Activated T-helper 2 cell treated with anti-CD3 and anti-CD28 coated beads, Interferon-gamma antibody, Interleukin-2, Interleukin-4, amounts not matched to agents 10 μg/mL and 5 μg/mL and 100 μg/mL, durations not matched to agents 14 hours and 24 hours and 36 hours (primary cell): ENCODE results near the gene WBP2NL. TPM values are rescaled to one million over a fixed set of nuclear protein-coding genes. Genes with fewer than 3 reads are reported as not detected.

Experiments
- DNase-seq: peaks from one replicate; pipeline ENCODE4 v3.0.0; 2021; ENCODE audit warnings: low spot score
- H3K27ac Mint-ChIP-seq: one replicate; pipeline ENCODE4 v1.8.0; 2021; ENCODE audit warnings: mixed read lengths
- H3K27me3 Mint-ChIP-seq: one replicate; pipeline ENCODE4 v1.8.0; 2021; ENCODE audit warnings: low read depth, mixed read lengths
- H3K36me3 Mint-ChIP-seq: one replicate; pipeline ENCODE4 v1.8.0; 2021; ENCODE audit warnings: low read depth, mixed read lengths
- H3K4me1 Mint-ChIP-seq: one replicate; pipeline ENCODE4 v1.8.0; 2021; ENCODE audit warnings: low read depth, mixed read lengths
- H3K4me3 Mint-ChIP-seq: one replicate; pipeline ENCODE4 v1.8.0; 2021; ENCODE audit warnings: low read depth, mild to moderate bottlenecking, moderate library complexity, mixed read lengths
- H3K9me3 Mint-ChIP-seq: one replicate; pipeline ENCODE4 v1.8.0; 2021; ENCODE audit warnings: mixed read lengths
- intact Hi-C: fragments of 100-400 bp; cut with micrococcal nuclease; formaldehyde crosslinking; loops from one replicate; pipeline ENCODE4 v1.15.1; 2023
- total RNA-seq: library from RNA; stranded (reverse); gene quantifications from 2 replicates; pipeline ENCODE4 v1.2.3, GENCODE V29; 2022

WBP2NL gene
- total RNA-seq, 1 donor from 2014 or later: 1.3 TPM

DNA sequence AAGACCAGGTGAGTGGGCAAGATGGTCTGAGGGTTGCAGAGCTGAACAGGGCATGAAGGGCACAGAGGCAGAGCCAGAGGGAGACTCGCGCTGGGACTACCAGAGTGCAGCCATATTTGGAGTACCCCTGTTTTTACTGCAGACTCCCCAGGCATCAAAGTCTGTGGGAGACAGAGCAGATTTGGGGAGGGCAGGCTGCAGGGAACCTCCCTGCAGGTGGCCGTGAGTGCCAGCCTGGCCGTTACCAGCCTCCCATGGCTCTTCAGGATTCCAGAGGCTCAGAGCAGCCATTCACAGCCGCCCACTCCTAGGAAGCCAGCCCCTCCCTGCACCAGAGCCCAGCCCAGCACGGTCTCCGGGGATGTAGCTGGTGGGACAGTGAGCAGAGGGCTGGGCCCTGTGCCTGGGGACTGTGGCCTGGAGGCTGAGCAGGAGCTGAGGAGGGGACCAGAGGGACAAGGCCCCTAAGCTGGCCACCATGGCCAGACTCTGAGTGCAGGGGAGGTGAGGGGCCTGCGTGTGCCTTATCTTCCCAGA lies 29.4 kb upstream of the WBP2NL start, which contains the start of gene SEPTIN3:
Gene SEPTIN3, plus strand, starts transcription at position 334 of the 537 bp plus-strand sequence. CDS start 2,050 bp downstream, outside the sequence.
- H3K36me3 Mint-ChIP-seq: no peaks in the 10 kb centered on the region
- intact Hi-C loops: no loop called here
- no peak within 1 kb of the TSS for H3K4me3 Mint-ChIP-seq
- peaks cover 5% of the 10 kb centered on the region for H3K27me3 Mint-ChIP-seq
- peaks cover 6% of the 10 kb centered on the region for H3K4me1 Mint-ChIP-seq
- no peak for DNase-seq
- no peaks in the 10 kb centered on the region for H3K9me3 Mint-ChIP-seq
- no peak within 1 kb of the TSS for H3K27ac Mint-ChIP-seq

GRCh38 chr22:41970601-41971000 lies 28.0 kb upstream of the WBP2NL start:
- intact Hi-C loops: no loop called here

DNA sequence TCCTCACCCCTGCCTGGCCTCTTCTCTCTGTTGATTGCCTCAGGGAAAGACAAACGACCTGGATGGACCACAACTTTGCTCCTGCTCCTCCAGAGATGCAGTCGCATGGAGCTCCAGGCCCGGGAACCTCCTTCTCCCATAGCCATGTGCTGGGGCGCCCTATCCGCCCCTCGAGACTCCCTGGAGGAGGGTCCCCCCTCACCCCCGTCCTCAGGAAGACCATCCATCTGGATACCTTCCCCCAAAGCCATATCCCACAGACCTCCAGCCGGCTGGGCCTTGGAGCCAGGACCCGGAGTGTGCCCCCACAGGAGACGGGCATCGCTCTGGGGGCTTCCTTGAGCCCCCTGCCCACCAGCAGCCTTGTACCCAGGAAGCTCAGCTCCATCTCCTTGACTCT lies 27.2 kb upstream of the WBP2NL start:
- Mint-ChIP-seq H3K4me3 (no peak overlapping the region), H3K27me3 (peaks cover 22% of the 10 kb centered on the region), H3K36me3 (no peaks in the 10 kb centered on the region), H3K4me1 (peaks cover 13% of the 10 kb centered on the region), H3K27ac (no peak overlapping the region), H3K9me3 (no peaks in the 10 kb centered on the region)
- intact Hi-C loops: no loop called here
- no peak for DNase-seq

More at GRCh38 chr22:41970601-41971000, 28.0 kb upstream of the WBP2NL start:
- Mint-ChIP-seq H3K36me3 (no peaks in the 10 kb centered on the region), H3K4me1 (peaks cover 8% of the 10 kb centered on the region), H3K27me3 (peaks cover 15% of the 10 kb centered on the region), H3K4me3 (no peak overlapping the region), H3K27ac (no peak overlapping the region), H3K9me3 (no peaks in the 10 kb centered on the region)
- DNase-seq: no peak

DNA sequence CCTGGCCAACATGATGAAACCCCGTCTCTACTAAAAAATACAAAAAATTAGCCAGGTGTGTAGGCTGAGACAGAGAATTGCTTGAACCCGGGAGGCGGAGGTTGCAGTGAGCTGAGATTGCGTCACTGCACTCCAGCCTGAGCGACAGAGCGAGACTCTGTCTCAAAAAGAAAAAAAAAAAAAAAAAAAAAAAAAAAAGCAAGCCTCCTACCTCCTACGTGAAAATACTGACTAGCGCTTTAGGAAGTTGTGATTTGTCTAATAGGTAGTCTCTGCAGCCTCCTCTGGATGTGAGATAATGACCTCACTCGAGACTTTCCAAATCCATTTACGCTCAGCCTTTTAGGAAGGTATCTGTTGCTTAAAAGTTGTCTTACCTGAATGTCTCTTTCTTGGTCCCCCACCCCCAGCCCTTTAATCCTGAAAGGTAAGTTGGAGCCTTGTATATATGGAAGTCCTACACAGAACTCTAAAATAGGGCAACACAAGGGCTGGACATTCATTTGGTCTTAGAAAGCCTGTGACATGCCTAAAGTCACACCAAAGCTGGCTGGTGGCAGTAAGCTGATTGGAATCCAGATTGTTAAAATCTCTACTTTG lies 23.8 kb upstream of the WBP2NL start:
- H3K4me1 Mint-ChIP-seq: peaks cover 8% of the 10 kb centered on the region
- no peak for DNase-seq
- no peaks in the 10 kb centered on the region for H3K36me3 Mint-ChIP-seq
- H3K27ac Mint-ChIP-seq: no peak overlapping the region
- intact Hi-C loops: loop anchor here (5.0 kb wide), 1 partner anchor 98 kb away; the partner anchor contains the start of genes NAGA and PHETA2
- H3K9me3 Mint-ChIP-seq: no peaks in the 10 kb centered on the region
- H3K27me3 Mint-ChIP-seq: peaks cover 35% of the 10 kb centered on the region
- no peak overlapping the region for H3K4me3 Mint-ChIP-seq

DNA sequence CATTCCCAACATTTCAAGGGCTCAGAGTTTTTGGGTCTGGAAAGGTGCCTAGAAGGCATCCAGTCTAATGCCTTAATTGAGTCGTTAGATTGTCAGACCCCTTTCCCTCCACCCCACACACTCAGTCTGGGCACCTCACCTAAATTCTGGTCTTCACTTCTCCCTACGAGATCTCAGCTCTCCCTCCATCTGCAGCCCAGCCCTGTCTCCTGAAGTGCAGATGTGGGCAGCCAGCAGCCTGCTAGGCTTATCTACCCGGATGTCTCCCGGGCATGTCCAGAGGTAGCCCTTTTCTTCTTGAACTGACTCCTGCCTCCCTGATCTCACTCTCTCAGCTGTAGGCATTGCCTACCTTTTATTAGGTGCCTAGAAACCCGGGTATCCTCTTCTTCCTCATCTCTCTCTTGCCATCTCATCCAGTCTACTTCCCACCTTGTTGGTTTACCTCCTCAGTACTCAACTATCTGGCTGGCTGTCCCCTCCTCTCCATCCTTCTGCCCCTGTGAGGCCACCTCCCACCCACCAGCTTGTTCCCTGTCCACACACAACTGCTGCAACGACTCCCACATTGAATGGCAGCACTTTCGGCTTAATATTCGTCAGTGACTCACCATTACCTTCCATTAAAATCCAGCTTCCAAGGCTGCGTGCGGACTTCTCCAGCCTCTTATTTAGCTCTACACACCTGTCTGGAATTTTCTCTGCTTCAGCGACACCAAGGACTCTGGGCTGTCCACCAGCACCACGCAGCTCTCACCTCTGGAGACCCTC lies 23.1 kb upstream of the WBP2NL start:
- intact Hi-C loops: loop anchor here (5.0 kb wide), 1 partner anchor 97 kb away; the partner anchor contains the start of genes NAGA and PHETA2
- DNase-seq: no peak
- Mint-ChIP-seq H3K36me3 (no peaks in the 10 kb centered on the region), H3K27me3 (peaks cover 35% of the 10 kb centered on the region), H3K4me1 (peaks cover 8% of the 10 kb centered on the region), H3K4me3 (peak overlapping the region; percentile 74), H3K9me3 (no peaks in the 10 kb centered on the region), H3K27ac (no peak overlapping the region)

GRCh38 chr22:41976070-41976901 lies 22.3 kb upstream of the WBP2NL start:
- H3K9me3 Mint-ChIP-seq: no peaks in the 10 kb centered on the region
- H3K27me3 Mint-ChIP-seq: peaks cover 35% of the 10 kb centered on the region
- intact Hi-C loops: loop anchor here (5.0 kb wide), 1 partner anchor 96 kb away; the partner anchor contains the start of genes NAGA and PHETA2
- no peak overlapping the region for H3K27ac Mint-ChIP-seq
- H3K4me1 Mint-ChIP-seq: peaks cover 8% of the 10 kb centered on the region
- H3K36me3 Mint-ChIP-seq: no peaks in the 10 kb centered on the region
- peak overlapping the region; percentile 74 for H3K4me3 Mint-ChIP-seq
- peak; percentile 56 for DNase-seq

DNA sequence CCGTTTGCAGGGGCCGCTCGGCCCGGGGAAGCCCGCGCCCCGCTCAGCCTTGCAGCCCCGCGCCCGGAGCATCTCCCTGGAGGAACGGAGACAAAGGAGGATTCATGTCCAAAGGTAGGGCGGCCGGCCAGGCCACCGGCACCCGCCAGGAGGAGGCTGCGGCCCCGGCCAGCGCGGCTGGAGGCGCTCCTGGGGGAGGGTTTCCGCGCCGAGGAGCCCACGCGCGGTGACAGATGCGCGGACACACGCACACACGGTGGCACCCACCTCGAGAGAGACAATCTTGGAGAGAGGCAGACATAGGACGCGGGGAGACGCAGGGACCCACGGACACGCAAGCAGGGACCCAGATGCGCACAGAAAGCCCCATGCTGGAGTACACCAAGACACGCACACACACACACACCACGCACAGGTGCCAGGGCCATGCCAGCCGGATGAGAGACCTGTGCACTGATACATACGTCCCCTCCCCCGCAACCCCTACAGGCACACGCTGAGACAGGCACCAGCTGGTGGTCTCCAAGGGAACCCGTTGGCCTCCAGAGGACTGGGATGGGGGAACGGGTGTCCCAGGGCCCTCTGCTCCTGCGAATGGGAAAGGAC lies 21.5 kb upstream of the WBP2NL start:
- Mint-ChIP-seq H3K4me3 (peak overlapping the region; percentile 52), H3K9me3 (no peaks in the 10 kb centered on the region), H3K27me3 (peaks cover 35% of the 10 kb centered on the region), H3K4me1 (peaks cover 8% of the 10 kb centered on the region), H3K27ac (no peak overlapping the region), H3K36me3 (no peaks in the 10 kb centered on the region)
- no peak for DNase-seq
- intact Hi-C loops: loop anchor here (5.0 kb wide), 1 partner anchor 95 kb away; the partner anchor contains the start of genes NAGA and PHETA2

GRCh38 chr22:41978732-41979131 lies 19.9 kb upstream of the WBP2NL start:
- Mint-ChIP-seq H3K27me3 (peaks cover 30% of the 10 kb centered on the region), H3K36me3 (no peaks in the 10 kb centered on the region), H3K27ac (no peak overlapping the region), H3K4me3 (no peak overlapping the region), H3K9me3 (no peaks in the 10 kb centered on the region), H3K4me1 (peaks cover 8% of the 10 kb centered on the region)
- intact Hi-C loops: loop anchor here (5.0 kb wide), 1 partner anchor 94 kb away; the partner anchor contains the start of genes NAGA and PHETA2
- DNase-seq: no peak

DNA sequence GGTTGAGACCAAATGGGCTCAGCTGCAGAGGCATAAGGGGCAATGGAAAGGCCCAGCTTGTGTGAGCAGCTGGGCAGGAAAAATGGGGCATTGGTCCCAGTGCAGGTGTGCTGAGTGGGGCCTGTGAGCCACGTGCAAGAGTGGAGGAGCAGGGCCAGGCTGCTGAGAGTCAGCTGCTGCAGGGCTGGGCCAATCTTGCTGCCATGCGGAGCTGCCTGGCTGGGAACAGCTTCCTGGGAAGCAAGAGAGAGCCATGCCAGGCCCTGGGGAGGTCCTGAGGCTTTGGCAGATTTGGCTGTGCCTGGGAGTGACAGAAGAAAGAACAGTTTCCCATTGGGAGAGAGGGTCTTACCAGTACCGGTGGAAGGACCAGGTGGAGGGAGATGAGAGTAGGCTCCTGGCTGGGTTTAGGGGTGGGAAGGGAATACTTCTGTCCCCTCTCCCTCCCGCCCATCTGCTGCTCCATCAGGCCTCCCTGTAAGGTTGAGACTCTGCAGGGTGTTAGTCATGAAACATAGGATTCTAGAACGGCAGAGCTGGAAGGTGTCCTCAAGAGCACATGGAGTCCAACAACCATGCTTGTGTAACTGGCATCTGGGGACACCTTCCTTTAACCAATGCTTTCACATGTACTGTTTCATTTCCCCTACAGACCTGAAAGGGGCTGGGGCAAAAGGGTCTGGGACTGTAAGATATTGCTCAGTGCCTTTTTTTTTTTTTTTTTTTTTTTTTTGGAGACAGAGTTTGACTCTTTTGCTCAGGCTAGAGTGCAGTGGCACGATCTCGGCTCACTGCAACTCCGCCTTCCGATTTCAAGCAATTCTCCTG lies 19.0 kb upstream of the WBP2NL start:
- H3K9me3 Mint-ChIP-seq: no peaks in the 10 kb centered on the region
- peaks cover 29% of the 10 kb centered on the region for H3K27me3 Mint-ChIP-seq

GRCh38 chr22:41982865-41983264 lies 15.7 kb upstream of the WBP2NL start:
- H3K27ac Mint-ChIP-seq: no peak overlapping the region
- H3K4me1 Mint-ChIP-seq: no peaks in the 10 kb centered on the region
- no peak overlapping the region for H3K4me3 Mint-ChIP-seq
- DNase-seq: no peak
- peaks cover 4% of the 10 kb centered on the region for H3K27me3 Mint-ChIP-seq
- intact Hi-C loops: no loop called here
- no peaks in the 10 kb centered on the region for H3K9me3 Mint-ChIP-seq
- H3K36me3 Mint-ChIP-seq: no peaks in the 10 kb centered on the region

More for the DNA sequence above, 19.0 kb upstream of the WBP2NL start:
- no peak overlapping the region for H3K4me3 Mint-ChIP-seq
- intact Hi-C loops: loop anchor here (5.0 kb wide), 1 partner anchor 93 kb away; the partner anchor contains the start of genes NAGA and PHETA2
- H3K4me1 Mint-ChIP-seq: peaks cover 8% of the 10 kb centered on the region
- H3K36me3 Mint-ChIP-seq: no peaks in the 10 kb centered on the region
- H3K27ac Mint-ChIP-seq: no peak overlapping the region
- no peak for DNase-seq
